GM10248 (cell line): ENCODE data around the gene RGS19.

Experiments used
- CTCF ChIA-PET: fragments of 300-600 bp; sonication (Branson Sonifier 250); formaldehyde crosslinking; extraction: SDS; loops from one replicate; lab custom pipeline; 2021; ENCODE audit warnings: antibody characterized with exemption; lab: Yijun Ruan, JAX
- POLR2A ChIA-PET: fragments of 350-650 bp; sonication (Branson Sonifier 250); formaldehyde crosslinking; extraction: SDS; loops from one replicate; lab custom pipeline; 2020; ENCODE audit warnings: antibody characterized with exemption; lab: Yijun Ruan, JAX
- DNase-seq: peaks from one replicate; pipeline ENCODE4 v3.0.0; 2012; ENCODE audit errors: extremely low spot score
- TF ChIP-seq, protein P1 (sequence below): IDR thresholded peaks from 2 replicates; pipeline ENCODE4 v1.5.1; 2012; ENCODE audit warnings: mild to moderate bottlenecking, low read depth; ENCODE audit errors: extremely low read depth, missing control alignments, control extremely low read depth

Gene RGS19

DNA sequence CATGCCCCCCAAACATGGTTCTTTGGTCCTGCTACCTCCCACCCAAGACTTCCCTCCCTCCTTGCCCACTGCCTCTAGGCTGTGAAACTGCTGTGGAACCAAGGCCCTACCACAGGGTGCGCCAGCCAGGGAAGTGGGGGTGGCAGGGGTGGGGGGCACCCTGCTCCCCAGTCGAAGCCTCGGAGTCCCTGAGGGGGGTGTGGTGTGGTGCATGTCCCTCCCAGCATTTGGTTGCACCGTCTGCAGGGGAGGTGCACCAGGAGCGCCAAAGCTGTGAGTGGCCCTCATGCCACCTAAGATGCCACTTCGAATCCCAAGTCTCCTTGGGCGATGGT lies 1.8 kb downstream of the RGS19 start:
- TF ChIP-seq, protein P1, sequence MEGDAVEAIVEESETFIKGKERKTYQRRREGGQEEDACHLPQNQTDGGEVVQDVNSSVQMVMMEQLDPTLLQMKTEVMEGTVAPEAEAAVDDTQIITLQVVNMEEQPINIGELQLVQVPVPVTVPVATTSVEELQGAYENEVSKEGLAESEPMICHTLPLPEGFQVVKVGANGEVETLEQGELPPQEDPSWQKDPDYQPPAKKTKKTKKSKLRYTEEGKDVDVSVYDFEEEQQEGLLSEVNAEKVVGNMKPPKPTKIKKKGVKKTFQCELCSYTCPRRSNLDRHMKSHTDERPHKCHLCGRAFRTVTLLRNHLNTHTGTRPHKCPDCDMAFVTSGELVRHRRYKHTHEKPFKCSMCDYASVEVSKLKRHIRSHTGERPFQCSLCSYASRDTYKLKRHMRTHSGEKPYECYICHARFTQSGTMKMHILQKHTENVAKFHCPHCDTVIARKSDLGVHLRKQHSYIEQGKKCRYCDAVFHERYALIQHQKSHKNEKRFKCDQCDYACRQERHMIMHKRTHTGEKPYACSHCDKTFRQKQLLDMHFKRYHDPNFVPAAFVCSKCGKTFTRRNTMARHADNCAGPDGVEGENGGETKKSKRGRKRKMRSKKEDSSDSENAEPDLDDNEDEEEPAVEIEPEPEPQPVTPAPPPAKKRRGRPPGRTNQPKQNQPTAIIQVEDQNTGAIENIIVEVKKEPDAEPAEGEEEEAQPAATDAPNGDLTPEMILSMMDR, result no peak
- ChIA-PET CTCF (interaction anchor here (1.0 to 2.8 kb wide), 4 partner anchors 8 to 43 kb away, joined by 3 to 17 read pairs (median 8); no protein-coding TSS in a partner anchor), POLR2A (no interaction called here)
- no peak for DNase-seq

DNA sequence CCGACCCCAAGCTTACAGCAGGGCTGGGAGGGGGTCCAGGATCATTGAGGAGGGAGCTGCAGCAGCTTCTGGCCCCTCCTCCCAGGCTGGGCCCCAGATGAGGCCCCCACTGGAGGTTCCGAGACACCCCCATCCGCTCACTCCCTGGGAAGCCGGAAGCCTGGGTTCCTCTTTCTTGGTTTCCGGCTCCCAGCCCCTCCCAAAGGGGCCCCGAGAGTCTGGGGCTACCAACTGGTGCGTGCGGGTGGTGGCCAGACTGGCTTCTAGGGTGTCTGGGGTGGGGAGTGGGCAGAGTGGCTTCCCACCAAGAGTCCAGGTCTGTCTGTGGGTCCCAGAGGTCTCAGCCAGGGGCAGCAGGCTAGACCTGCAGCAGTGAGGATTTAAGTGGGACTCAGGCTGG lies 2.2 kb downstream of the RGS19 start:
- CTCF ChIA-PET, result interaction anchor here (1.2 to 2.8 kb wide), 3 partner anchors 7 to 43 kb away, joined by 3 to 17 read pairs (median 12); no protein-coding TSS in a partner anchor
- TF ChIP-seq, protein P1, result no peak
- POLR2A ChIA-PET, result no interaction called here
- peak; percentile 63 for DNase-seq

DNA sequence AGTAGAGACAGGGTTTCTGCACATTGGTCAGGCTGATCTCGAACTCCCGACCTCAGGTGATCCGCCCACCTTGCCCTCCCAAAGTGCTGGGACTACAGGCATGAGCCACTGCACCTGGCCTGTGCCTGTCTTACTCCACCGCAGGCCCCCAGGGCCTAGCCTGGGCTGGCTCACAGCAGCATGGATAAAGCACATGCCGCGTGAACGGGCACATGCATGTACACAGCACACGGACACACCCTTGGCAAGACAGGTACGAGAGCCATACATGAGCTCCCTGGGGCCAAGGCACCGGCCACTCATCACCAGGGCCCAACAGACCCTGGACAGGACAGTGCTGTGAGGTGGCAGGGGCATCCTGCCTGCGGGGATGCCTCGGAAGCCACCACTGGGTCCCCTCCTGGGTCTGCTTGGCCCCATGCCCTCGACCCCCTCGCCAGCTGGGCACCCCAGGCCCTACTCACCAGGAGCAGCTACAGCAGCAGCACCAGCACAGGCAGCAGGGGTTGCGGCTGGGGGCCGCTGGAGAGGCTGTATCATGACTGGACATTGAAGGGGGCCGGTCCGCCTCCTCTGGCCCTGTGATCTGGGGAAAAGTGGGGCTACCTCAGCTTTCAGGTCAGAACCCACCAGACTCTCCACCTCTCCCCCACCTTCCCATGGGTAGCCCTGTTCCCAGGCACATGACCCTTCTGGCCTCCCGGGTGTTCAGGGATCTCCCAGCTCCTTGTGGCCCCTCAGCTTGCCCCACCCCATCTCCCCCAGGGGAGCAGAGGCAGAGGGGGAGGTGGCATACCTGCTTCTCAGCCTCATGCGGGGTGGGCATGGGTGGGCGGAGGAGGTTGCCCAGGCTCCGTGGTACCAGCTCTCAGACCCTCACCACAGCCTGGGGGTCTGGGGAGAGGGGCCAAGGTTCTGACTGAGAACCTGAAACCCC lies 3.0 kb downstream of the RGS19 start:
- CTCF ChIA-PET, result interaction anchor here (0.8 to 2.6 kb wide), 4 partner anchors 12 to 44 kb away, joined by 3 to 12 read pairs (median 4); no protein-coding TSS in a partner anchor
- POLR2A ChIA-PET, result no interaction called here
- DNase-seq, result no peak
- TF ChIP-seq, protein P1, result no peak

DNA sequence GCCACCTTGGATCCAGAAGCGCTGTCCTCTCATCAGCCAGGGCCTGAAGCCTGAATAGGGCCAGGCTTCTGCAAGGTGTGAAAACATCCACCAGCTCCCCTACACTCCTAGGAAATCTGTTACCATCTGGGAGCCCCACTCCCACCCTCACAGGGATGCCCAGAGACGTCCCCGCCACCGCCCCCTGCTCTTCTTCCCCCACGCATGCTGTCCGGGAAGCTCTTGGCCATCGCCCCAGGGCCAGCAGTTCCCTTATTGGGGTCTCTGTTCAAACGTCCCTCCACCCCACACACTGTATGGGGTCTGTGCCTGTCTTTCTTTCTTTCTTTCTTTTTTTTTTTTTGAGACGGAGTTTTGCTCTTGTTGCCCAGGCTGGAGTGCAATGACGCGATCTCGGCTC lies 3.8 kb downstream of the RGS19 start:
- no peak for DNase-seq
- POLR2A ChIA-PET, result no interaction called here
- TF ChIP-seq, protein P1, result no peak
- CTCF ChIA-PET, result interaction anchor here (1.6 to 2.6 kb wide), 2 partner anchors 18 to 45 kb away, joined by 5 to 12 read pairs; no protein-coding TSS in a partner anchor

DNA sequence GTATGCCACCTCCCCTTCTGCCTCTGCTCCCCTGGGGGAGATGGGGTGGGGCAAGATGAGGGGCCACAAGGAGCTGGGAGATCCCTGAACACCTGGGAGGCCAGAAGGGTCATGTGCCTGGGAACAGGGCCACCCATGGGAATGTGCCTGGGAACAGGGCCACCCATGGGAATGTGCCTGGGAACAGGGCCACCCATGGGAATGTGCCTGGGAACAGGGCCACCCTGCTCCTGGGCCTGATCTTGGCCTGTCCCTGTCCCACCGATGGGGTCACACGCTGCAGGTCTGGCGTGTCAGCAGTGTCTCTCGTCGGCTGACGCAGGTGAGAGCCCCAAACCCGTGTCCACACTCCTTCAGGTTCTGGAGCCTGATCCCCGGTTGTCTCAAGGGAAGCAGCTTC lies 4.4 kb downstream of the RGS19 start:
- CTCF ChIA-PET, result interaction anchor here (1.6 to 2.6 kb wide), 2 partner anchors 18 to 45 kb away, joined by 5 to 12 read pairs; no protein-coding TSS in a partner anchor
- TF ChIP-seq, protein P1, result no peak
- DNase-seq, result no peak
- POLR2A ChIA-PET, result no interaction called here

DNA sequence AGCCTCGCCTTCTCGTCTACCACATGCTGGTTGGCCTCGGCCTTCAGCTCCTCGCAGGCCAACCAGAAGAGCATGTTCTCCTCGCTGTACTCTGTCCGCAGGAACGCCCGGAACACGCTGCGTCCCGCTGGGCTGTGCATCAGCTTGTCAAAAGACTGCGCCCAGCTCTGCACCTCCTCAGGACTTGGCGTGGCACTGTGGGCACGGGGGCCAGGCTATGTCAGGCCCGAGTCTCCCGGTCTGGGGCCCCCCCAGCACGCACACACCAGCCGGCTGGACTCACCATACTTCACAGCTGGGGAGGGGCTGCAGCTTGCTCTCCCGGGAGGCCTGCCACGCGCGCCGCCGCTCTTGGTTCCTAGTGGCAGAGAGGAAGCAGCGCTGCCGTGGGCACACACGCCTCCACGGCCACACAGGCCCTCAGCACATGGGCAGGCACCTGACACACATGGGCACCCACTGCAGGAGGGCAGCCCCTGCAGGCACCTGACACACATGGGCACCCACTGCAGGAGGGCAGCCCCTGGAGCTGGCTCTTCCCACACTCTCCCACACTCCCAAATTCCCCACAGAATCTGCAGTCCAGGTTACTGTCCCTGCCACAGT lies 5.0 kb downstream of the RGS19 start:
- POLR2A ChIA-PET, result no interaction called here
- no peak for DNase-seq
- CTCF ChIA-PET, result interaction anchor here (1.5 kb wide), 1 partner anchor 17 kb away, joined by 3 read pairs; no protein-coding TSS in a partner anchor
- TF ChIP-seq, protein P1, result no peak
